ENCODE measurements around the gene PCDHGA9. TPM values are rescaled to one million over a fixed set of nuclear protein-coding genes. Genes with fewer than 3 reads are reported as not detected.
"Not testable (repeated sequence)": the region's sequence is repeated elsewhere in the genome, so short reads cannot be mapped to it uniquely, and the experiment has no call there.

PCDHGA9 gene
- 6.9 TPM for total RNA-seq

DNA sequence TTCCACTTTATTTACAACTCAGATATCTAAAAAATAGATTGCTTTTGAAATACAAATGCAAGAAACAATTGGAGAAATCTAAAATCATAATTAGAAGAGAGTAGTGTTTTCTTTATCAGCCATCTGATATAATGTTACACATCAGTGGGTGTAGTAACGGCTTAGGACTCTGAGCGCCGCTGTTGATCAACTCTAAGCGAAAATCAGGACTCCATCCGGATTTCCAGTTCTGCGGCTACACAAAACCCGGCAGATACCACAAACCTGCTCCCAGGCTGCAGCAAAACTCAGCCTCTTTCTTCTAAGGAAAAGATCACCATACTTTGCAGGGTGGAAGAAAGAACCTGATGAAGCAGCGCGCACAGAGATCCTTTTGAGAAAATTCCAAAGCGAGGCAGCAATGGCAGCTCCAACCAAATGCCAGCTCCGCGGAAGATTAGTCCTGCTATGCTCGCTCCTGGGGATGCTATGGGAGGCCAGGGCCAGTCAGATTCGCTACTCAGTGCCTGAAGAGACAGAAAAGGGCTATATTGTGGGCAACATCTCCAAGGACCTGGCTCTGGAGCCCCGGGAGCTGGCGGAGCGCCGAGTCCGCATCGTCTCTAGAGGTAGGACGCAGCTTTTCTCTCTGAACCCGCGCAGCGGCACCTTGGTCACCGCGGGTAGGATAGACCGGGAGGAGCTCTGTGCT, at the start of gene PCDHGA9:
Gene PCDHGA9 (plus strand): TSS at position 226 of the 691 bp plus-strand sequence. CDS start 175 bp downstream, at position 401.
- FAIRE-seq (no peak), DNase-seq (ENCODE audit: low spot score in 2 of 2) (no peak)

DNA sequence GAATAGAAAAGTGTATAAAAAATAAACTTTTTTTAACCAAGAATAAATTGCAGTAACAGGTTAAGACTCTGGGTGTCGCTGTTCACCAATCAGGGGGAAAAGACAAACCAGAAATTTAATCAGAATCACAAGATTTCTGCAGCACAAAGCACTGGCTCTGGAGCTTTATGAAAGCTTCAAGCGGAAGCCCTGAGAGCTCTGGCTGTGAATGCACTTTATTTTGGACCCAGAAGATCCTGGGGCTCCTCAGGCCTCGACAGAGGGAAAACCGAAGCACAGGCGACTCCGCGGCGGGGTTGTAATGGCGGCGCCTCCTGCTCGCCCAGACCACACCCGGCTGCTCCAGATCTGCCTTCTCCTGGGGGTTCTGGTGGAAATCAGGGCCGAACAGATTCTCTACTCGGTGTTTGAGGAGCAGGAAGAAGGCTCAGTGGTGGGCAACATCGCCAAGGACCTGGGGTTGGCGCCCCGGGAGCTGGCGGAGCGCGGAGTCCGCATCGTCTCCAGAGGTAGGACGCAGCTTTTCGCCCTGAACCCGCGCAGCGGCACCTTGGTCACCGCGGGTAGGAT, 47.6 kb upstream of the PCDHGA9 start, which contains the start of gene PCDHGA4:
Gene PCDHGA4 (plus strand): TSS at position 122 of the 570 bp plus-strand sequence. CDS start 87 bp downstream, at position 209.
- no peak for FAIRE-seq

DNA sequence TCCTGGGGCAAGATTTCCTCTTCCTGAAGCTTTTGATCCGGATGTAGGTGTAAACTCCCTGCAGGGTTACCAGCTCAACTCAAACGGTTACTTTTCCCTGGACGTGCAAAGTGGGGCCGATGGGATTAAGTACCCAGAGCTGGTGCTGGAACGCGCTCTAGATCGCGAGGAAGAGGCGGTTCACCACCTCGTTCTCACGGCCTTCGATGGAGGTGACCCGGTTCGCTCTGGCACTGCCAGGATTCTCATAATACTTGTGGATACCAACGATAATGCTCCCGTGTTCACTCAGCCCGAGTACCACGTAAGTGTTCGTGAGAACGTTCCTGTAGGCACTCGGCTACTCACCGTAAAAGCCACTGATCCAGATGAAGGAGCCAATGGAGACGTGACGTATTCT, 46.9 kb upstream of the PCDHGA9 start:
- DNase-seq (ENCODE audit: low spot score in 2 of 2) (no peak), FAIRE-seq (no peak)

More for the DNA sequence above, 47.6 kb upstream of the PCDHGA9 start, which contains the start of gene PCDHGA4:
- no peak for DNase-seq (ENCODE audit: low spot score in 2 of 2)

DNA sequence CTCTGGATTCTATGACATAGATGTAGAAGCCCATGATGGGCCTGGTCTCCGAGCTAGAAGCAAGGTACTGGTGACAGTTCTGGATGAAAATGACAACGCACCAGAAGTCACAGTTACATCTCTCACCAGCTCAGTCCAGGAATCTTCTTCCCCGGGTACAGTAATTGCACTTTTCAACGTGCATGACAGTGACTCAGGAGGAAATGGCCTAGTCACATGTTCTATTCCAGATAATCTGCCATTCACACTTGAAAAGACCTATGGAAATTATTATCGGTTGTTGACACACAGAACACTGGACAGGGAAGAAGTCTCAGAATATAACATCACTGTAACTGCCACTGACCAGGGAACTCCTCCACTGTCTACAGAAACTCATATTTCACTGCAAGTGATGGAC, 46.4 kb upstream of the PCDHGA9 start:
- FAIRE-seq (no peak), DNase-seq (ENCODE audit: low spot score in 2 of 2) (no peak)

DNA sequence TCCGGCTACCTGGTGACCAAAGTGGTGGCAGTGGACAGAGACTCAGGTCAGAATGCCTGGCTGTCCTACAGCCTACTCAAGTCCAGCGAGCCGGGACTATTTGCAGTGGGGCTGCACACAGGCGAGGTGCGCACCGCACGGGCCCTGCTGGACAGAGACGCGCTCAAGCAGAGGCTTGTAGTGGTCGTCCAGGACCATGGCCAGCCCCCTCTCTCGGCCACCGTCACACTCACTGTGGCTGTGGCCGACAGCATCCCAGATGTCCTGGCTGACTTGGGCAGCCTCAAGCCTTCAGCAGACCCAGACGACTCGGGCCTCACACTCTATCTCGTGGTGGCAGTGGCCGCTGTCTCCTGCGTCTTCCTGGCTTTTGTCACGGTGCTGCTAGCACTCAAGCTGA, 45.6 kb upstream of the PCDHGA9 start:
- FAIRE-seq (no peak), DNase-seq (ENCODE audit: low spot score in 2 of 2) (no peak)

DNA sequence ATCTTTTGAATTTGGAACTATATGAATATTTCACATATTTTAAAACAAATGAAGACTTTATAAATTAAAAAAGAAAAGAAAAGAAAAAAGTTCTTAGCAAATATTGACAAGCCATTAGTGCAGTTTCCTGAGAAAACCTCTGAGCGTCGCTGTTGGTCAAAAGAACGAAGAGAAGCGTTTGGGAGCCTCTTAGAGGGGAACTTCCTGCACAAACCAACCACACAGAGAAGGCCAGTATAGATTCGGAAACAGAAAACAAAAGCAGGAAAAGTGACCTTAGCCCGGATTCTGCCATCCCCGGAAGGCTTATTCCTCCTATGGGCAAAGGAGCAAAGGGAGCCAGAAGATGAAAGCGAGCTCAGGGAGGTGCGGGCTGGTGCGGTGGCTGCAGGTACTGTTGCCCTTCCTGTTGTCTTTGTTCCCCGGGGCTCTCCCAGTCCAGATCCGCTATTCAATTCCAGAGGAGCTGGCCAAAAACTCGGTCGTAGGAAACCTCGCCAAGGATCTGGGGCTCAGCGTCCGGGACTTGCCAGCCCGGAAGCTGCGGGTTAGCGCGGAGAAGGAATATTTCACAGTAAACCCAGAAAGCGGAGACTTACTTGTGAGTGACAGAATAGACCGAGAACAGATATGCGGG, 42.7 kb upstream of the PCDHGA9 start, which contains the start of gene PCDHGB2:
Gene PCDHGB2 (plus strand): TSS at position 205 of the 637 bp plus-strand sequence. CDS start 142 bp downstream, at position 347.
- FAIRE-seq (no peak), DNase-seq (ENCODE audit: low spot score in 2 of 2) (no peak)

DNA sequence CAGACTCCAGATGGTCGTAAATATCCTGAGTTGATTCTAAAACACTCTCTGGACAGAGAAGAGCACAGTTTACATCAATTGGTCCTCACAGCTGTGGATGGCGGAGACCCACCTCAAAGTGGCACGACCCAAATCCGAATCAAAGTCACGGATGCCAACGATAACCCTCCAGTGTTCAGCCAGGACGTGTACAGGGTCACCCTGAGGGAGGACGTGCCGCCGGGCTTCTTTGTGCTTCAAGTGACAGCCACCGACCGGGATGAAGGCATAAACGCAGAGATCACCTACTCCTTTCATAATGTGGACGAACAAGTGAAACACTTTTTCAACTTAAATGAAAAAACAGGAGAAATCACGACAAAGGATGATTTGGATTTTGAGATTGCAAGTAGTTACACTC, 41.9 kb upstream of the PCDHGA9 start:
- DNase-seq (ENCODE audit: low spot score in 2 of 2) = no peak
- FAIRE-seq = no peak

DNA sequence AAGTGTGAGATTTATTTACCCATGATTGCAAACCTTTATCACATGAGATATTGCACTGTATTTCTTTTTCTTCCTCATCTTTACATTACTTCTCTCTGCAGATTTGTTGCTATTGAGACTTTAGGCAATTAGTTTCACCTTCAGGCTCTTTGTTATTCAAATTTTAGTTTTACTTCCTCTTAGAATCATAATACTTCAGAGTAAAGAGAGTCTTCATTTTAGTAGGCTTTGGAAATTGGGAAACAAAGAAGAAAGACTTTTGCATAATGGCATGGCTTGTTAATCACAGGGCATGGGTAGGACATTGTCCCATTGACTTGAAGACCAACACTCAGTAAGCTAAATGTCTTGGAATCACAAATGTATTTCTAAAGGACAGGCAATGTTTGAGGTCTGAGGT, 39.9 kb upstream of the PCDHGA9 start:
- DNase-seq (ENCODE audit: low spot score in 2 of 2) (no peak), FAIRE-seq (no peak)

DNA sequence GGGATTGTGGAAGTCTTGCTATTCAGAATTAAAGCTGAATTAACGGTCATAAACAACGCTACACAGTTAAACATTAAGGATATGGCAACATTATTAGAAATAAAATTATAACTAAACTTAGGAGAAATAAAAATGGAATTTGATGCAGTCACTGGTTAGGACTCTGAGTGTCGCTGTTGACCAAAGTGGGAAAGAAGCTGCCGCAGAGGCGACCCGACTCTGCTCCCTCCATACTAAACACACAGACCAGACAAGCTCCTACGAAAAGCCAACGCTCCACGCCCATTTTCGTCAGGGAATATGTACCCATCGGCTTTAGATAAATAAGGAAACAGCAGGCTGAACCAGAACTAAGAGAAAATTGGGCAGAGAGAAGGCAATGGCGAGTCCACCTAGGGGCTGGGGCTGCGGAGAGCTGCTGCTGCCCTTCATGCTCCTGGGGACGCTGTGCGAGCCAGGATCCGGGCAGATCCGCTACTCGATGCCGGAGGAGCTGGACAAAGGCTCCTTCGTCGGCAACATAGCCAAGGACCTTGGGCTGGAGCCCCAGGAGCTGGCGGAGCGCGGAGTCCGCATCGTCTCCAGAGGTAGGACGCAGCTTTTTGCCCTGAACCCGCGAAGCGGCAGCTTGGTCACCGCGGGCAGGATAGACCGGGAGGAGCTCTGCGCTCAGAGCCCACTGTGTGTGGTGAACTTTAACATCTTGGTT, 38.5 kb upstream of the PCDHGA9 start, which contains the start of gene PCDHGA5:
Gene PCDHGA5 (plus strand): TSS at position 211 of the 709 bp plus-strand sequence. CDS start 169 bp downstream, at position 380.
- DNase-seq (ENCODE audit: low spot score in 2 of 2) (no peak), FAIRE-seq (no peak)

DNA sequence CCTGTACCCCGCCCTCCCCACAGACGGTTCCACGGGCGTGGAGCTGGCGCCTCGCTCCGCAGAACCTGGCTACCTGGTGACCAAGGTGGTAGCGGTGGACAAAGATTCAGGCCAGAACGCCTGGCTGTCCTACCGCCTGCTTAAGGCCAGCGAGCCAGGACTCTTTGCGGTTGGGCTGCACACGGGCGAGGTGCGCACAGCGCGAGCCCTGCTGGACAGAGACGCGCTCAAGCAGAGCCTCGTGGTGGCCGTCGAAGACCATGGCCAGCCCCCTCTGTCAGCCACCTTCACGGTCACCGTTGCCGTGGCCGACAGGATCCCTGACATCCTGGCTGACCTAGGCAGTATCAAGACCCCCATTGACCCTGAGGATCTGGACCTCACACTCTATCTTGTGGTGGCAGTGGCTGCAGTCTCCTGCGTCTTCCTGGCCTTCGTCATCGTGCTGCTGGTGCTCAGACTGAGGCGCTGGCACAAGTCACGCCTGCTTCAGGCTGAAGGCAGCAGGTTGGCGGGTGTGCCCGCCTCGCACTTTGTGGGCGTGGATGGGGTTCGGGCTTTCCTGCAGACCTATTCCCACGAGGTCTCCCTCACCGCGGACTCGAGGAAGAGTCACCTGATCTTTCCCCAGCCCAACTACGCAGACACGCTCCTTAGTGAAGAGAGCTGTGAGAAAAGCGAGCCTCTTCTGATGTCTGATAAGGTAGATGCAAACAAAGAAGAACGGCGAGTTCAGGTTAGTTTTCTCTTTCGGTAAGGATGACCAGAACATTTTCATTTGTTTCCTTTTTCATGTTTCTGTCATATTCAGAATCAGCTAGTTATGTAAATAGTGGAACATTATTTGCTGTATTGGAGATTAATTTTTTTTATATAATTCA, 36.3 kb upstream of the PCDHGA9 start:
- DNase-seq (ENCODE audit: low spot score in 2 of 2) (no peak), FAIRE-seq (no peak)

DNA sequence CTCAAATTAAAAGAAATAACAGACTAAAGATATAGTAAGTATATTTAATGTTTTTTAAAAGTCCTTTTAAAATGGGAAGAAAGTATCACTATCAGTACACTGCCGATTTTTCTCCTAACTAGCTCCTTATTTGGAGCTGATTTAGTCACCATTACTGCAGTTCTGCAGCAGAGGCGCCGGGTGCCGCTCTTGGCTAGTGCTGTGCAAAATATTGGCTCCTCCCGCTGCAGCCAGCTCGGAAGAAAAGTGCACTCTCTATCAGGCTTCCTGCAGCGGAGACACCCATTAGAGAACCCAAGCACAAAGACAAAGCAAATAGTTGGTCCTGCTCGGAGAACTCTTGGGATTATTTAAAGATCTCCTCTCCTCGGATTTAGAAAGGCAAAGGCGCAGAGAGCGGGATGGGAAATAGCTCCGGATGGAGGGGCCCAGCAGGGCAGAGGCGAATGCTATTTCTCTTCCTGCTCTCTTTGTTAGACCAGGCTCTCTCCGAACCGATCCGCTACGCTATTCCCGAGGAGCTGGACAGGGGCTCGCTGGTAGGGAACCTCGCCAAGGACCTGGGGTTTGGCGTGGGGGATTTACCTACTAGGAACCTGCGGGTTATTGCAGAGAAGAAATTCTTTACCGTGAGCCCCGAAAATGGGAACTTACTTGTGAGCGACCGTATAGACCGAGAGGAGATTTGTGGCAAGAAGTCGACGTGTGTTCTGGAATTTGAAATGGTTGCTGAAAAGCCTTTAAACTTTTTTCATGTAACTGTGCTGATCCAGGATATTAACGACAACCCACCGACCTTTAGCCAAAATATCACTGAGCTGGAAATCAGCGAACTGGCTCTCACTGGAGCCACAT, 32.4 kb upstream of the PCDHGA9 start, which contains the start of gene PCDHGB3:
Gene PCDHGB3 (plus strand): TSS at position 249 of the 855 bp plus-strand sequence. CDS start 153 bp downstream, at position 402.
- FAIRE-seq = no peak

DNA sequence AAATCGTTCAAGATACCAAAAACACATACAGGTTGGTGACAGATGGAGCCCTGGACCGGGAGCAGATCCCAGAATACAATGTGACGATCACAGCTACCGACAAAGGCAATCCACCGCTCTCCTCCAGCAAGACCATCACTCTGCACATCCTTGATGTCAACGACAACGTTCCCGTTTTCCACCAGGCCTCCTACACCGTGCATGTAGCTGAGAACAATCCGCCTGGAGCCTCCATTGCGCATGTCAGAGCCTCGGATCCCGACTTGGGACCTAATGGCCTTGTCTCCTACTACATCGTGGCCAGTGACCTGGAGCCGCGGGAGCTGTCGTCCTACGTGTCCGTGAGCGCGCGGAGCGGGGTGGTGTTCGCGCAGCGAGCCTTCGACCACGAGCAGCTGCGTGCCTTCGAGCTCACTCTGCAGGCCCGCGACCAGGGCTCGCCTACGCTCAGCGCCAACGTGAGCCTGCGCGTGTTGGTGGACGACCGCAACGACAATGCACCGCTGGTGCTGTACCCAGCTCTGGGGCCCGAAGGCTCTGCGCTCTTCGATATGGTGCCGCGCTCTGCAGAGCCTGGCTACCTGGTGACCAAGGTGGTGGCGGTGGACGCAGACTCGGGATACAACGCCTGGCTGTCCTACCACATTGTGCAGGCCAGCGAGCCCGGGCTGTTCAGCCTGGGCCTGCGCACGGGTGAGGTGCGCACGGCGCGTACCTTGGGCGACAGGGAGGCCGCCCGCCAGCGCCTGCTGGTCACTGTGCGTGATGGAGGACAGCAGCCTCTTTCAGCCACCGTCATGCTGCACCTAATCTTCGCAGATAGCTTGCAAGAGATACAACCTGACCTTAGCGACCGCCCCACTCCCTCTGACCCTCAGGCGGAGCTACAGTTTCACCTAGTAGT, 30.8 kb upstream of the PCDHGA9 start:
- FAIRE-seq = no peak
- no peak for DNase-seq (ENCODE audit: low spot score in 2 of 2)

More for the DNA sequence above, 32.4 kb upstream of the PCDHGA9 start, which contains the start of gene PCDHGB3:
- no peak for DNase-seq (ENCODE audit: low spot score in 2 of 2)

DNA sequence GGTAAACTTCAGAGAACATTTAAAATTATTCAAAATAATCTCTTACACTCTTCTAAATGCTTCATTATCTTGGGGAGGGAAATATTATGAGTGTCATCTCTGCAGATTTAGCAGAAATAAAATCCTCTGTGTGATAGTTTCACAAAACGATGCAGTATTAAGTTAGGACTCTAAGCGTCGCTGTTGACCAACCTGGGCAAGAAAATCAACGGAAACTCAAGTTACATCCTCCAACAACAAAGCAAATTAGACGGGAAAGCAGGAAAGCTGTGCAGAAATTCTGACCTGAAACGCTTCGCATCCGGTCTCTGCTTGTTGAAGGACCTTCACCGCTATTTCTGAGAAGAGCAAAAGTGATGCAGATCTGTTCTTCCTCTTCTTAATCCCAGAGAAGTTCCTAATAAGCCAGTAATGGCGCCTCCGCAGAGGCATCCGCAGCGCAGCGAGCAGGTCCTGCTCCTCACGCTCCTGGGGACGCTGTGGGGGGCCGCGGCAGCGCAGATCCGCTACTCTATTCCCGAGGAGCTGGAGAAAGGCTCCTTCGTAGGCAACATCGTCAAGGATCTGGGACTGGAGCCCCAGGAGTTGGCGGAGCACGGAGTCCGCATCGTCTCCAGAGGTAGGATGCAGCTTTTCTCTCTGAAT, 28.8 kb upstream of the PCDHGA9 start, which contains the start of gene PCDHGA6:
Gene PCDHGA6 (plus strand): TSS at position 219 of the 645 bp plus-strand sequence. CDS start 193 bp downstream, at position 412.
- DNase-seq (ENCODE audit: low spot score in 2 of 2) (no peak), FAIRE-seq (no peak)

DNA sequence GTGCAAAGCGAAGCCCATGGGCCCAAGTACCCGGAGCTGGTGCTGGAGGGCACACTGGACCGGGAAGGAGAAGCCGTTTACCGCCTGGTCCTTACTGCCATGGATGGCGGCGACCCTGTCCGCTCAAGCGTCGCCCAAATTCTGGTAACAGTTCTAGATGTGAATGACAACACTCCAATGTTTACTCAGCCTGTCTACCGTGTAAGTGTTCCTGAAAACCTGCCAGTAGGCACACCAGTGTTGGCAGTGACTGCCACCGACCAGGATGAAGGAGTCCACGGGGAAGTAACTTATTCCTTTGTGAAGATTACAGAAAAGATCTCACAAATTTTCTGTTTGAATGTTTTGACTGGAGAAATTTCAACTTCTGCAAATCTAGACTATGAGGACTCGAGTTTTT, 28.0 kb upstream of the PCDHGA9 start:
- DNase-seq (ENCODE audit: low spot score in 2 of 2) = no peak
- FAIRE-seq = no peak

DNA sequence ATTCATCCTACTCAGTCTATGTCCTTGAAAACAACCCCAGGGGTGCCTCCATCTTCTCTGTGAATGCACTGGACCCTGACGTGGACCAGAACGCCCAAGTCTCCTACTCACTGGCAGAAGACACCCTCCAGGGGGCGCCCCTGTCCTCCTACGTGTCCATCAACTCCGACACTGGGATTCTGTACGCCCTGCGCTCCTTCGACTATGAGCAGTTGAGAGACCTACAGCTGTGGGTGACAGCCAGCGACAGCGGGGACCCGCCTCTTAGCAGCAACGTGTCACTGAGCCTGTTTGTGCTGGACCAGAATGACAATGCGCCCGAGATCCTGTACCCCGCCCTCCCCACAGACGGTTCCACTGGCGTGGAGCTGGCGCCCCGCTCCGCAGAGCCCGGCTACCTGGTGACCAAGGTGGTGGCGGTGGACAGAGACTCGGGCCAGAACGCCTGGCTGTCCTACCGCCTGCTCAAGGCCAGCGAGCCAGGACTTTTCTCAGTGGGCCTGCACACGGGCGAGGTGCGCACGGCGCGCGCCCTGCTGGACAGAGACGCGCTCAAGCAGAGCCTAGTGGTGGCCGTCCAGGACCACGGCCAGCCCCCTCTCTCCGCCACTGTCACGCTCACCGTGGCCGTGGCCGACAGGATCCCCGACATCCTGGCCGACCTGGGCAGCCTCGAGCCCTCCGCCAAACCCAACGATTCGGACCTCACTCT, 27.0 kb upstream of the PCDHGA9 start:
- not testable (repeated sequence) for DNase-seq (ENCODE audit: low spot score in 2 of 2); FAIRE-seq

All from frontal cortex (tissue), 4 donors.